HUES48 (cell line): Measurements from ENCODE around the gene MPV17.

Source experiments
- H3K27ac ChIP-seq: one replicate; pipeline ENCODE4 v1.7.0; 2013; ENCODE audit warnings: low read depth, low read length, inconsistent platforms
- H3K27me3 ChIP-seq: 2 replicates; pipeline ENCODE4 v1.6.1; 2013; ENCODE audit warnings: mild to moderate bottlenecking, low read length; ENCODE audit not compliant: control insufficient read depth, insufficient read depth
- H3K36me3 ChIP-seq: 2 replicates; pipeline ENCODE4 v1.6.1; 2013; ENCODE audit warnings: low read length; ENCODE audit not compliant: control insufficient read depth, insufficient read depth
- H3K4me1 ChIP-seq: 2 replicates; pipeline ENCODE4 v1.6.1; 2013; ENCODE audit warnings: mild to moderate bottlenecking, low read length; ENCODE audit not compliant: control insufficient read depth, insufficient read depth
- H3K4me3 ChIP-seq: 2 replicates; pipeline ENCODE4 v1.5.1; 2013; ENCODE audit warnings: mild to moderate bottlenecking, low read depth, low read length
- H3K9ac ChIP-seq: 2 replicates; pipeline ENCODE4 v1.6.1; 2013; ENCODE audit warnings: mild to moderate bottlenecking, low read depth, low read length, moderate library complexity
- H3K9me3 ChIP-seq: 2 replicates; pipeline ENCODE4 v1.6.1; 2013; ENCODE audit warnings: low read length; ENCODE audit not compliant: control insufficient read depth, insufficient read depth

The MPV17 gene

DNA sequence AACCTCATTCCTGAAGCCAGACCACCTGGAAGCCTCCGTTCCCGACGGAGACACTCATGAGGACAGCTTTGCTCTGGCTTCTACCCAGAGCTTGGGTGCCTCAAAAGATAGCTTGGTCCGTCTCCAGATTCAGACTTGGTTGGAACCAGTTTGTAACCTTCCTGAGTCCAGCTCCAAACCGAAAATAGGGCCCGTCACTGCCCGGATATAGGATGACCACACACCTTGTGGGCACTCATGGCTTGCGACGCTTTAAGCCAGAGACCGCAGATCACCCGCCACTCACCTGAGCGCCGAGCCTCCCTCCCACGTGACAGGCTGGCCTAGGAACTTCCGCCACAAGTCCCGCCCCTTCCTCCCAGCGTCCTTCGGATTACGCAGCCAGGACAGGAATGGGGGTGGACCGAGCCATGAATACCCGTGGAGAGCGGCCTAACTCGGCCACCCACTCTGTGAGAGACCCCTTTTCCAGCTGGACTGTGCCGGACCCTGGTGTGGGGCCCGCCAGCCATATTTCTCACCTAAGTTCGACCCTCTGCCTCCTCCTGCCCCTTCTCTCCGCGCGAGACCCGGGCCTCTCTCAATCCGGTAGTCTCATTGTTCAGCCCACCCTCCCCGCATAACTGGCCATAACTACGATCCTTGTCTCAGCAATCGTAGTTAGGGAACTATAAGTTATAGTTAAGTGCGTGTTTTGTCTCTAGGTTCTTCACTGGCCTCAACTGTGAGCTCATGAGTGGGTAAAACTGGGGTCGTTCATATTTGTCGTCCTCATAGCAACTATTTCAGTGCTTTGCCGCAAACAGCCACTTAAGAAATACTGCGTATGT, at the start of gene MPV17:
MPV17 (minus strand) TSS at position 332 of the 830 bp plus-strand sequence. CDS start 580 bp downstream, outside the sequence.
- peaks cover 24% of the 10 kb centered on the region for H3K36me3 ChIP-seq
- peak within 1 kb of the TSS; percentile 90 for H3K27ac ChIP-seq
- H3K9ac ChIP-seq, result peak within 1 kb of the TSS; percentile 92
- H3K27me3 ChIP-seq, result no peaks in the 10 kb centered on the region
- H3K4me1 ChIP-seq, result peaks cover 7% of the 10 kb centered on the region; the same call in 1 of the 2 replicates
- no peaks in the 10 kb centered on the region for H3K9me3 ChIP-seq
- peak within 1 kb of the TSS; percentile 87 for H3K4me3 ChIP-seq

GRCh38 chr2:27370816-27371620, 48.1 kb upstream of the MPV17 start:
- H3K4me3 ChIP-seq, result peak overlapping the region; percentile 73
- H3K9me3 ChIP-seq, result no peaks in the 10 kb centered on the region
- peaks cover 66% of the 10 kb centered on the region for H3K36me3 ChIP-seq
- peak overlapping the region; percentile 75 for H3K9ac ChIP-seq
- peaks cover 3% of the 10 kb centered on the region; the same call in 1 of the 2 replicates for H3K4me1 ChIP-seq
- no peaks in the 10 kb centered on the region for H3K27me3 ChIP-seq
- peak overlapping the region; percentile 65 for H3K27ac ChIP-seq

- Histone ChIP-seq H3K36me3 (peaks cover 65% of the 10 kb centered on the region), H3K9me3 (no peaks in the 10 kb centered on the region), H3K4me1 (peaks cover 3% of the 10 kb centered on the region; the same call in 1 of the 2 replicates), H3K9ac (peak within 1 kb of the TSS; percentile 75), H3K27me3 (no peaks in the 10 kb centered on the region), H3K4me3 (peak within 1 kb of the TSS; percentile 73), H3K27ac (peak within 1 kb of the TSS; percentile 77)
These were observed 47.3 kb upstream of the MPV17 start, which contains the start of the genes EIF2B4 and SNX17 for GRCh38 chr2:27370026-27370815. EIF2B4 (minus strand) TSS chr2:27370338; CDS start chr2:27370314, 24 bp downstream. SNX17 (plus strand) TSS chr2:27370616; CDS start chr2:27370744, 128 bp downstream.

- Histone ChIP-seq H3K4me1 (peaks cover 3% of the 10 kb centered on the region; the same call in 1 of the 2 replicates), H3K4me3 (peak overlapping the region; percentile 73), H3K9me3 (no peaks in the 10 kb centered on the region), H3K36me3 (peaks cover 61% of the 10 kb centered on the region), H3K9ac (peak overlapping the region; percentile 73), H3K27ac (peak overlapping the region; percentile 77), H3K27me3 (no peaks in the 10 kb centered on the region)
These were observed 46.7 kb upstream of the MPV17 start for GRCh38 chr2:27369471-27370025.

DNA sequence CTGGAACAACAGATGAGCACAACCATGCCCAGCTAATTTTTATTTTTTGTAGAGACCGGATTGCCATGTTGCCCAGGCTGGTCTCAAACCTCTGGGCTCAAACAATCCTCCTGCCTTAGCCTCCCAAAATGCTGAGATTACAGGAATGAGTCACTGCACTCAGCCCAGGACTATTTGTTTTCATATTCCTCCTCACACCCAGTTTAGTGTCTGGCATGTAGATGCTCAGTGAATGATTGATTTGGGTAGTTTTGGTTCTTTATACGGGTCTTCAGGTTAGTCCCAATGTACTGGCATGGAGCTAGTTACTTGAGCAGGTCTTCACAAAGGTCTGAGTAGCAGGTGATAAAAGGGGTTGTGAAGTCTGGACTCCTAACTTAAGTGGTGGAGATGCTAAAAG, 41.0 kb upstream of the MPV17 start:
- Histone ChIP-seq H3K36me3 (peaks cover 51% of the 10 kb centered on the region), H3K9ac (no peak overlapping the region), H3K27ac (no peak overlapping the region), H3K9me3 (no peaks in the 10 kb centered on the region), H3K4me3 (no peak overlapping the region), H3K4me1 (no peaks in the 10 kb centered on the region), H3K27me3 (no peaks in the 10 kb centered on the region)

DNA sequence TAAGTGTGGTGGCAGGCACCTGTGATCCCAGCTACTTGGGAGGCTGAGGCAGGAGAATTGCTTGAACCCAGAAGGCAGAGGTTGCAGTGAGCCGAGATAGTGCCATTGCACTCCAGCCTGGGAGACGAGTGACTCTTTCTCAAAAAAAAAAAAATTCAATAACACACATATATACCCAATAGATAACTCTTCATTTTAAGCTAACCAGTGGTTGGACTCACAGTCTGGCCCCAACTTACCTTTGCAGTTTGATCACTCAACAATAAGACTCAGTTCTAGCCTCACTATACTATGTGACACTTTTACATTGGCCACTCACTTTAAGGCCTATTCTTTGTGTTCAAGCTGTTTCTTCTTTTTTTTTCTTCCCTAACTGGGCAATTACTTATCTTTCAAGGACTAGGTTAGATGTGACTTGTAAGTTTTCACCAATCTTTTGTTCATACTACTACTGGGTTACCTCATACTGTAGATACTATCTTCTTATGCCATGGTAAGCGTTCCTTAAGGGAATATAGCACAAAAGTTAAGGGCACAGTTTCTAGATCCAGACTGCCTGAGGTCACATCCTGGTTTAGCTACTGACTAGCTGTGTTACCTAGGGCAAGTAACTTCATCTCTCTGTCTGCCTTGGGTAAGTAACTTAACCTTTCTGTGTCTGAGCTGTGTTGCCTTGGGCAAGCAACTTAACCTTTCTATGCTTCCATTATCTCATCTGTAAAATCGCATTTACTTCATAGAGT, 40.0 kb upstream of the MPV17 start:
- Histone ChIP-seq H3K36me3 (peaks cover 40% of the 10 kb centered on the region), H3K27ac (no peak overlapping the region), H3K9ac (no peak overlapping the region), H3K9me3 (no peaks in the 10 kb centered on the region), H3K4me1 (no peaks in the 10 kb centered on the region), H3K4me3 (no peak overlapping the region), H3K27me3 (no peaks in the 10 kb centered on the region)

DNA sequence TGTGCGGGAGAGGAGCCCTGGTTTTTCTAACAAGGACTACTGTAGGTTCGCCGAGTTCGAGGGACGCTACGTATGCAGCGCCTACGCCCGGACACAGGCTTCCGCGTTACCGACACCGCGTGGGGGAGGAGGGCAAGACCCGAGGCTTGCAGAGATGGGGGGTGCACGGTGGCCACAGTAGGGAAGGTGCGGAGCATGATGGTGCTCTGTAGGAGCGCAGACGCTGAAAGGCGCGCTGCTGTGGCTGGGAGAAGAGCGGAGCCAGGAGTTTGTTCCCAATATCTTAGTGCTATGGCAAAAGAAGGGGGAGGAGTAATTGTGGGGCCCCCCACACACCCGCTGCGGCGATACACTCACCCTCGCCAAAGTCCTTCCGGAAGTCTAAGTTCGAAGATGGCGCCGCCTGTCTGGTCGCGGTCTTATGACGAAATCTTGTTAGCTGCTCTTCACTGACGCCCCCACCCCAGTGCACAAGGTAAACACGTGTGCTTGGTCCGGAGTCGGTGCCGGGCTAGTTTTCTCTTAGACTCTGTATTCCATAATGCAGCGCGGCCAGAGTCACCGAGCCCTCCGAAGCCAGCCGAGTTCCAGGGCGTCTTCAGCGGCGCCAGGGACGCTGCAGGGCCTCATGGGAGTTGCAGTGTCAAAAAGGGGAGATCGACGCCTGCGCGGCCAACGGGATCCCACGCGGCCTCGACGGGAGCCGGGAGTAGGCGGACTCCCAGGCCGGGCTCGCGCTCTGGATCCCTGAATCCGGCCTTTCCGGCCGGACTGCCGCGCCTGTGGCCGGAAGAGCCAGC, 33.7 kb upstream of the MPV17 start, which contains the start of gene GTF3C2:
GTF3C2 (minus strand) TSS at position 383 of the 800 bp plus-strand sequence. CDS start 13,210 bp downstream, outside the sequence.
- no peaks in the 10 kb centered on the region for H3K9me3 ChIP-seq
- no peaks in the 10 kb centered on the region for H3K27me3 ChIP-seq
- peak within 1 kb of the TSS; percentile 91 for H3K9ac ChIP-seq
- H3K4me1 ChIP-seq, result peaks cover 26% of the 10 kb centered on the region
- H3K27ac ChIP-seq, result peak within 1 kb of the TSS; percentile 94
- H3K4me3 ChIP-seq, result peak within 1 kb of the TSS; percentile 91
- no peaks in the 10 kb centered on the region; the same call in 1 of the 2 replicates for H3K36me3 ChIP-seq

DNA sequence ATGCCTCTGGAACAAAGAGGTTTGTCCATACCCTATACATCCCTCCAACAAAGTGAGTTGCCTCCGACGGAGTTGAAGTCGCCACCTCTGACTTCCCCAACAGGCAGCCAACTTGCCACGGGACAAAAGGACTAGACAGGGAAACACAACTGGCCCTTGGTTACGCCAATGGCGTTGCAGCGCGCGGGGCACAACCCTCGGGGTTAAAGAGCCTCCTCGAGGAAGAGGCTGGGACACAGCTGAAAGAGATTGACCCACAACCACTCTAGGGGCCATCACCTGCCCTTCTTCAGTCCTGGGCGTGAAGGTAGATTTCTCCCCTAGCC, 33.1 kb upstream of the MPV17 start:
- H3K36me3 ChIP-seq, result no peaks in the 10 kb centered on the region; the same call in 1 of the 2 replicates

DNA sequence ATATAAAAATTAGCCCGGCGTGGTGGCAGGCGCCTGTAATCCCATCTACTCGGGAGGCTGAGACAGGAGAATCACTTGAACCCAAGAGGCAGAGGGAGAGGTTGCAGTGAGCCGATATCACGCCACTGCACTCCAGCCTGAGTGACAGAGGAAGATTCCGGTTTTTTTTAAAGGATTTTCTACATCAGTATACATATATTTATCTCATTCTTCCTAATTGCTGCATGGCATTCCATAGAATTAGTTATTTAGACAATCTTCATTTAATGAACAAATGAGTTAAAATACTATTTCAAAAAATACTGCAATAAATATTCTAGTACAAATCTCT, 31.7 kb upstream of the MPV17 start:
- Histone ChIP-seq H3K27ac (no peak overlapping the region), H3K27me3 (no peaks in the 10 kb centered on the region), H3K4me1 (peaks cover 26% of the 10 kb centered on the region), H3K9me3 (no peaks in the 10 kb centered on the region), H3K36me3 (peaks cover 8% of the 10 kb centered on the region; the same call in 1 of the 2 replicates), H3K9ac (no peak overlapping the region), H3K4me3 (no peak overlapping the region)

More for the DNA sequence above, 33.1 kb upstream of the MPV17 start:
- peak overlapping the region; percentile 94 for H3K27ac ChIP-seq
- no peaks in the 10 kb centered on the region for H3K9me3 ChIP-seq
- H3K4me3 ChIP-seq, result peak overlapping the region; percentile 91
- H3K27me3 ChIP-seq, result no peaks in the 10 kb centered on the region
- peaks cover 26% of the 10 kb centered on the region for H3K4me1 ChIP-seq
- peak overlapping the region; percentile 91 for H3K9ac ChIP-seq
